NB4 (cell line): ENCODE measurements around the gene ING2.

Source experiments
- DNase-seq: peaks from one replicate; pipeline ENCODE4 v3.0.0; 2010; ENCODE audit warnings: low read depth
- H3K4me3 ChIP-seq: one replicate; pipeline ENCODE4 v1.5.1; 2011; ENCODE audit warnings: mild to moderate bottlenecking, low read depth, low read length, moderate library complexity
- CTCF ChIP-seq: IDR thresholded peaks from one replicate; pipeline ENCODE4 v1.5.1; 2012; ENCODE audit warnings: low read depth, low read length
- MAX ChIP-seq: IDR thresholded peaks from 2 replicates; pipeline ENCODE4 v1.6.1; 2011; ENCODE audit warnings: low read depth, low read length
- MYC ChIP-seq: IDR thresholded peaks from 2 replicates; pipeline ENCODE4 v1.6.1; 2011; ENCODE audit warnings: low read depth, low read length
- POLR2A ChIP-seq: IDR thresholded peaks from 2 replicates; pipeline ENCODE4 v1.6.1; 2011; ENCODE audit warnings: mild to moderate bottlenecking; ENCODE audit not compliant: insufficient read length; ENCODE audit errors: extremely low read depth

The ING2 gene

GRCh38 chr4:183532821-183533220 lies 28.0 kb downstream of the ING2 start:
- DNase-seq, result no peak
- TF ChIP-seq POLR2A (no peak), CTCF (no peak), MYC (no peak), MAX (no peak)
- no peak overlapping the region for H3K4me3 ChIP-seq

- TF ChIP-seq CTCF, result no peak
- TF ChIP-seq MYC, result no peak
- TF ChIP-seq MAX, result no peak
- no peak for TF ChIP-seq POLR2A
- no peak overlapping the region for H3K4me3 ChIP-seq
- DNase-seq, result no peak
Measured at GRCh38 chr4:183533698-183534097, 28.8 kb downstream of the ING2 start.

GRCh38 chr4:183540410-183541009 lies 35.7 kb downstream of the ING2 start:
- H3K4me3 ChIP-seq, result no peak overlapping the region
- TF ChIP-seq MAX, result no peak
- no peak for TF ChIP-seq MYC
- no peak for TF ChIP-seq CTCF
- no peak for TF ChIP-seq POLR2A
- no peak for DNase-seq

GRCh38 chr4:183541010-183541751 lies 36.3 kb downstream of the ING2 start:
- no peak for DNase-seq
- no peak overlapping the region for H3K4me3 ChIP-seq
- TF ChIP-seq POLR2A (no peak), MAX (no peak), MYC (no peak), CTCF (no peak)

- no peak for DNase-seq
- no peak for TF ChIP-seq MAX
- no peak for TF ChIP-seq CTCF
- TF ChIP-seq MYC, result no peak
- TF ChIP-seq POLR2A, result no peak
Measured at GRCh38 chr4:183541752-183542040, 36.8 kb downstream of the ING2 start.

More at GRCh38 chr4:183541752-183542040, 36.8 kb downstream of the ING2 start:
- H3K4me3 ChIP-seq, result no peak overlapping the region
